Astrocyte (in vitro differentiated cells and primary cell): ENCODE measurements around the gene LIPT2. TPM values are rescaled to one million over a fixed set of nuclear protein-coding genes. Genes with fewer than 3 reads are reported as not detected.

Experiments used
- DNase-seq: peaks from one replicate; pipeline ENCODE4 v3.0.0-alpha.2; 2010; ENCODE audit warnings: low read depth
- FAIRE-seq: peaks from 2 replicates; lab custom pipeline; 2011; peaks lifted over from hg19 to GRCh38; lab: Jason Lieb, UNC
- H2AFZ ChIP-seq: 2 replicates; pipeline ENCODE4 v1.6.0; 2012; ENCODE audit warnings: low read depth, low read length, inconsistent platforms
- H3K27ac ChIP-seq: 2 replicates; pipeline ENCODE4 v1.5.1; 2011; ENCODE audit warnings: low read depth, low read length, inconsistent platforms
- H3K27me3 ChIP-seq: 2 replicates; pipeline ENCODE4 v1.6.0; 2011; ENCODE audit warnings: low read length, inconsistent platforms; ENCODE audit not compliant: insufficient read depth
- H3K36me3 ChIP-seq: 2 replicates; pipeline ENCODE4 v1.5.1; 2011; ENCODE audit warnings: low read length, inconsistent platforms; ENCODE audit not compliant: insufficient read depth
- H3K4me1 ChIP-seq: 2 replicates; pipeline ENCODE4 v1.5.1; 2011; ENCODE audit warnings: low read length, inconsistent platforms; ENCODE audit not compliant: insufficient read depth
- H3K4me2 ChIP-seq: 2 replicates; pipeline ENCODE4 v1.6.0; 2012; ENCODE audit warnings: low read length, inconsistent platforms
- H3K4me3 ChIP-seq: 2 replicates; pipeline ENCODE4 v1.5.1; 2011; ENCODE audit warnings: low read depth, mild to moderate bottlenecking, low read length, inconsistent platforms; ENCODE audit not compliant: insufficient read depth
- H3K79me2 ChIP-seq: 2 replicates; pipeline ENCODE4 v1.6.0; 2012; ENCODE audit warnings: mild to moderate bottlenecking, low read length, inconsistent platforms; ENCODE audit not compliant: insufficient read depth
- H3K9ac ChIP-seq: 2 replicates; pipeline ENCODE4 v1.6.0; 2012; ENCODE audit warnings: mild to moderate bottlenecking, low read length, inconsistent platforms
- H3K9me3 ChIP-seq: 2 replicates; pipeline ENCODE4 v1.5.1; 2012; ENCODE audit warnings: low read depth, mild to moderate bottlenecking, low read length, inconsistent platforms; ENCODE audit not compliant: insufficient read depth
- H4K20me1 ChIP-seq: 2 replicates; pipeline ENCODE4 v1.6.0; 2012; ENCODE audit warnings: low read length, inconsistent platforms; ENCODE audit not compliant: insufficient read depth
- H3K27ac Mint-ChIP-seq: one replicate; pipeline ENCODE4 v1.8.0; 2021; ENCODE audit warnings: mild to moderate bottlenecking, mixed read lengths; ENCODE audit not compliant: unreplicated experiment
- H3K27me3 Mint-ChIP-seq: one replicate; pipeline ENCODE4 v1.8.0; 2021; ENCODE audit warnings: low read depth, mixed read lengths; ENCODE audit not compliant: unreplicated experiment
- H3K36me3 Mint-ChIP-seq: one replicate; pipeline ENCODE4 v1.8.0; 2021; ENCODE audit warnings: low read depth, mixed read lengths; ENCODE audit not compliant: unreplicated experiment
- H3K4me1 Mint-ChIP-seq: one replicate; pipeline ENCODE4 v1.8.0; 2021; ENCODE audit warnings: low read depth, mixed read lengths; ENCODE audit not compliant: unreplicated experiment
- H3K4me3 Mint-ChIP-seq: one replicate; pipeline ENCODE4 v1.8.0; 2021; ENCODE audit warnings: mild to moderate bottlenecking, moderate library complexity, mixed read lengths; ENCODE audit not compliant: unreplicated experiment
- H3K9me3 Mint-ChIP-seq: one replicate; pipeline ENCODE4 v1.8.0; 2021; ENCODE audit warnings: mild to moderate bottlenecking, mixed read lengths; ENCODE audit not compliant: unreplicated experiment
- EZH2 ChIP-seq: IDR thresholded peaks from 2 replicates; pipeline ENCODE4 v1.6.1; 2012; ENCODE audit warnings: mild to moderate bottlenecking, low read length, inconsistent platforms; ENCODE audit not compliant: insufficient read depth
- total RNA-seq: library from RNA; stranded (reverse); gene quantifications from 2 replicates; pipeline ENCODE4 v1.2.1, GENCODE V29; 2021
- TF ChIP-seq, protein P1 (sequence below): IDR thresholded peaks from 2 replicates; pipeline ENCODE4 v1.5.1; 2011; ENCODE audit warnings: low read depth, mild to moderate bottlenecking, inconsistent platforms, low read length, moderate library complexity; ENCODE audit not compliant: insufficient read depth

The LIPT2 gene
- total RNA-seq, 1 donor from 2014 or later, result 2.0 TPM

DNA sequence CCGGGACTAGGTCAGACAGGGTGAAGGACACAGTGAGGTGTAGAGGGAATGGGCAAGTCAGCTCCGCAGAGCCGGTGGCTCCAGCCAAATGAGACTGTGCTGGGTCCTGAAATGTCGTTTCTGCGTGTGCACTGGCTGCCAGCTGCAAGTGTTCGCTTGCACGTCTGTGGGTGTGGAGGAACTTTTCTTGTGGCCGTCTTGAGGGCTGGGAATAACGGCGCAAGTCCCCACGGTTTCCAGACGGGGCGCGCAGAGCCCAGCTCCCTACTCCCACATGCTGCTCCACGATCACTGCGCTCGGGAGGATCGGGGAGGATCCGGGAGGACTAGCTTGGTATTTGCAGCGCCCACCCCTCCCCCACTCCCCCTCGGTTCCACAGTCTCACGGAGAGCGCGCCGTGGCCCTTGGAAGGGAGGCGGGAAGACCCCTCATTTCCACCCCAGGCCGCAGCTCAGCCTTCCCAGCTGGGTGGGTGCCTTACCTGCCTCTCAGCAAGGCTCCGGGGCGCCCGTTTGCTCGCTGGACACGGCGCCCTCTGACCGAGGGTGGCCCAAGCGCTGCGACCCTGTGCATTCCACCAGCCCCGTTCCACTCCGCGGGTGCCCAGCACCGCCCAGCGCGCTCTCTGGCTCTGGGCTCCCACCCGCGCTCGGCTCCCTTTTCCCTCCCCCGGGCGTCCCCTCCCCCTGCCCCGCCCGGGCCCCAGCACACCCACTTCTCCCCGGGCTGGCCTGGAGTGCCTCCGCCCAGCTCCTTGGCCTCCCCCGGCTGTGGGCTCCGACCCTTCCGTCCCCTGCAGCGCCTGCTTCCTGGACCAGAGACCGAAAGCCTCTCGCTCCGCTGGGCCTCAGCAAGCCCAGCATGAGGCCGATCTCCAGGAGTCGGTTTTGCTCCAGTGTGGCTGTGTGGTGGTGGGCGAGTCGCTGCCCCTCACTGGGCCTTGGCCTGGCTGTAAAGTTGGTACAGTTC is 26.3 kb downstream of the LIPT2 start, which contains the start of gene KCNE3:
Gene KCNE3, minus strand, starts transcription at position 634 of the 970 bp plus-strand sequence. CDS start 9,986 bp downstream, outside the sequence.
- H3K27ac Mint-ChIP-seq, result no peak within 1 kb of the TSS
- H3K4me2 ChIP-seq, result peak within 1 kb of the TSS; percentile 88
- no peaks in the 10 kb centered on the region for H3K79me2 ChIP-seq
- H3K9ac ChIP-seq, result peak within 1 kb of the TSS; percentile 71
- H3K27me3 ChIP-seq, result no peaks in the 10 kb centered on the region
- H3K36me3 ChIP-seq, result no peaks in the 10 kb centered on the region
- H3K4me3 Mint-ChIP-seq, result no peak within 1 kb of the TSS
- H3K27ac ChIP-seq, result no peak within 1 kb of the TSS
- no peak for TF ChIP-seq EZH2
- H3K4me1 Mint-ChIP-seq, result no peaks in the 10 kb centered on the region
- peak within 1 kb of the TSS; percentile 91 for H2AFZ ChIP-seq
- no peaks in the 10 kb centered on the region for H3K9me3 ChIP-seq
- no peak for DNase-seq
- no peaks in the 10 kb centered on the region for H4K20me1 ChIP-seq
- no peaks in the 10 kb centered on the region for H3K36me3 Mint-ChIP-seq
- H3K4me1 ChIP-seq, result peaks cover 11% of the 10 kb centered on the region
- no peaks in the 10 kb centered on the region for H3K9me3 Mint-ChIP-seq
- peaks cover 49% of the 10 kb centered on the region for H3K27me3 Mint-ChIP-seq
- H3K4me3 ChIP-seq, result peak within 1 kb of the TSS; percentile 48
- FAIRE-seq, result no peak

DNA sequence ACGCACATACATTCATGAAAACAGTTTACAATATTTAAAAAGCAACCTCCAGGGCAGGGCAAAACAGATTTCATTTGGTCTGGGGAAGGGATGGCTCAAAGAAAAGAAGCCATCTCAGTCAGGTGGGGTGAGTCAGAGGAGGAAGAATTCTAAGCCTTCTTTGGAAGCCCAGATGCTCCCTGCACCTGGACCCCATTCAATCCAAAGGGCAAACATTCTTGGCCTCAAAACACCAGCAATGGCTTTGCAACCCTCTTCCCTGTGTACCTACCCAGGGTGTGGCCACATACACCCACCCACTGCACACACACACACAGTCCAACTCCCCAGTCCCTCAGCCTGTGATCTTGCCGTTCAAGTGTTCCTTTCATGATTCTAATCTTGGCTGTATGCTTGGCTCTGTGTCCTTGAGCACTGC is 28.2 kb downstream of the LIPT2 start:
- DNase-seq, result no peak
- H3K9me3 ChIP-seq, result no peaks in the 10 kb centered on the region
- H4K20me1 ChIP-seq, result no peaks in the 10 kb centered on the region
- no peaks in the 10 kb centered on the region for H3K36me3 ChIP-seq
- H3K27me3 Mint-ChIP-seq, result peaks cover 45% of the 10 kb centered on the region
- no peak overlapping the region for H3K4me2 ChIP-seq
- no peak overlapping the region for H3K27ac Mint-ChIP-seq
- H3K4me3 ChIP-seq, result no peak overlapping the region
- no peak overlapping the region for H3K4me3 Mint-ChIP-seq
- H3K27ac ChIP-seq, result no peak overlapping the region
- no peak overlapping the region for H3K9ac ChIP-seq
- no peaks in the 10 kb centered on the region for H3K9me3 Mint-ChIP-seq
- TF ChIP-seq, protein P1, sequence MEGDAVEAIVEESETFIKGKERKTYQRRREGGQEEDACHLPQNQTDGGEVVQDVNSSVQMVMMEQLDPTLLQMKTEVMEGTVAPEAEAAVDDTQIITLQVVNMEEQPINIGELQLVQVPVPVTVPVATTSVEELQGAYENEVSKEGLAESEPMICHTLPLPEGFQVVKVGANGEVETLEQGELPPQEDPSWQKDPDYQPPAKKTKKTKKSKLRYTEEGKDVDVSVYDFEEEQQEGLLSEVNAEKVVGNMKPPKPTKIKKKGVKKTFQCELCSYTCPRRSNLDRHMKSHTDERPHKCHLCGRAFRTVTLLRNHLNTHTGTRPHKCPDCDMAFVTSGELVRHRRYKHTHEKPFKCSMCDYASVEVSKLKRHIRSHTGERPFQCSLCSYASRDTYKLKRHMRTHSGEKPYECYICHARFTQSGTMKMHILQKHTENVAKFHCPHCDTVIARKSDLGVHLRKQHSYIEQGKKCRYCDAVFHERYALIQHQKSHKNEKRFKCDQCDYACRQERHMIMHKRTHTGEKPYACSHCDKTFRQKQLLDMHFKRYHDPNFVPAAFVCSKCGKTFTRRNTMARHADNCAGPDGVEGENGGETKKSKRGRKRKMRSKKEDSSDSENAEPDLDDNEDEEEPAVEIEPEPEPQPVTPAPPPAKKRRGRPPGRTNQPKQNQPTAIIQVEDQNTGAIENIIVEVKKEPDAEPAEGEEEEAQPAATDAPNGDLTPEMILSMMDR, result no peak
- TF ChIP-seq EZH2, result no peak
- H3K79me2 ChIP-seq, result no peaks in the 10 kb centered on the region
- H3K4me1 ChIP-seq, result peaks cover 11% of the 10 kb centered on the region
- H2AFZ ChIP-seq, result no peak overlapping the region
- H3K27me3 ChIP-seq, result no peaks in the 10 kb centered on the region
- no peaks in the 10 kb centered on the region for H3K4me1 Mint-ChIP-seq
- FAIRE-seq, result no peak
- H3K36me3 Mint-ChIP-seq, result no peaks in the 10 kb centered on the region

DNA sequence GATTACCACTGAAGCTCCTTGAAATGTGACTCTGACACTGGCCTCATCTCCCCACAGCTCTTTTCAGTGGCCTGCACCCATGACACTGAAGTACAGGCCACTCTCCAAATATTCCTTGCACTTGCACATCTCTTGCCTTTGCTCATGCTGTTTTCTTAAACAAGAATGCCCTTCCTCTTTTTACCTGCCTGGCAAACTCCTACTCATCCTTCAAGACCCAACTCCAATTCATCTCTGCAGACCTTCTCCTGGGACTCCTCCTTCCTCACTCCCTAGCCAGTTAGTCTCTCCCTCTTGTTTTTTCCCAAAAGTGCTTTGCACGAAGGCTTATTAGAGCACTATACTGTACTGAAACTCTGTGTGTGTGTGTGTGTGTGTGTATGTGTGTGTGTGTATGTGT is 28.8 kb downstream of the LIPT2 start:
- no peaks in the 10 kb centered on the region for H3K27me3 ChIP-seq
- no peaks in the 10 kb centered on the region for H3K36me3 ChIP-seq
- H4K20me1 ChIP-seq, result no peaks in the 10 kb centered on the region
- H3K9ac ChIP-seq, result no peak overlapping the region
- DNase-seq, result no peak
- H3K79me2 ChIP-seq, result no peaks in the 10 kb centered on the region
- H3K4me1 Mint-ChIP-seq, result no peaks in the 10 kb centered on the region
- H3K9me3 ChIP-seq, result no peaks in the 10 kb centered on the region
- H2AFZ ChIP-seq, result no peak overlapping the region
- H3K9me3 Mint-ChIP-seq, result no peaks in the 10 kb centered on the region
- H3K27ac Mint-ChIP-seq, result no peak overlapping the region
- no peak overlapping the region for H3K4me3 Mint-ChIP-seq
- H3K4me3 ChIP-seq, result no peak overlapping the region
- no peak overlapping the region for H3K4me2 ChIP-seq
- no peaks in the 10 kb centered on the region for H3K36me3 Mint-ChIP-seq
- no peak for FAIRE-seq
- no peak overlapping the region for H3K27ac ChIP-seq
- peaks cover 11% of the 10 kb centered on the region for H3K4me1 ChIP-seq
- H3K27me3 Mint-ChIP-seq, result peaks cover 42% of the 10 kb centered on the region
- TF ChIP-seq, protein P1, result no peak
- no peak for TF ChIP-seq EZH2
